ENCODE results near the gene AURKB.

The AURKB gene

GRCh38 chr17:8189041-8189710, 21.2 kb downstream of the AURKB start:
- H2AFZ ChIP-seq (ENCODE audit: low read depth, low read length), result peak overlapping the region; percentile 69
- no peaks in the 10 kb centered on the region for H3K27me3 ChIP-seq (ENCODE audit: insufficient read depth, low read length)
- H3K4me3 ChIP-seq (ENCODE audit: low read length), result peak overlapping the region; percentile 68
- no peaks in the 10 kb centered on the region for H3K36me3 ChIP-seq (ENCODE audit: insufficient read depth, low read length)
- H3K4me1 ChIP-seq (ENCODE audit: insufficient read depth, low read length), result peaks cover 22% of the 10 kb centered on the region
- H3K9me3 ChIP-seq (ENCODE audit: low read length), result no peaks in the 10 kb centered on the region

- H3K4me3 ChIP-seq (ENCODE audit: low read length), result peak overlapping the region; percentile 68
- H3K36me3 ChIP-seq (ENCODE audit: insufficient read depth, low read length), result no peaks in the 10 kb centered on the region
- H3K27me3 ChIP-seq (ENCODE audit: insufficient read depth, low read length), result no peaks in the 10 kb centered on the region
- H3K9me3 ChIP-seq (ENCODE audit: low read length), result no peaks in the 10 kb centered on the region
- peaks cover 22% of the 10 kb centered on the region for H3K4me1 ChIP-seq (ENCODE audit: insufficient read depth, low read length)
- no peak overlapping the region for H2AFZ ChIP-seq (ENCODE audit: low read depth, low read length)
Observed at GRCh38 chr17:8188263-8188839, 22.0 kb downstream of the AURKB start.

GRCh38 chr17:8187517-8188262, 22.7 kb downstream of the AURKB start:
- Histone ChIP-seq H3K27me3 (ENCODE audit: insufficient read depth, low read length) (no peaks in the 10 kb centered on the region), H3K4me1 (ENCODE audit: insufficient read depth, low read length) (peaks cover 22% of the 10 kb centered on the region), H3K36me3 (ENCODE audit: insufficient read depth, low read length) (no peaks in the 10 kb centered on the region)

GRCh38 chr17:8186787-8187516, 23.4 kb downstream of the AURKB start:
- peak overlapping the region; percentile 56 for H2AFZ ChIP-seq (ENCODE audit: low read depth, low read length)
- H3K4me1 ChIP-seq (ENCODE audit: insufficient read depth, low read length), result peaks cover 17% of the 10 kb centered on the region
- no peaks in the 10 kb centered on the region for H3K9me3 ChIP-seq (ENCODE audit: low read length)
- peak overlapping the region; percentile 65 for H3K4me3 ChIP-seq (ENCODE audit: low read length)
- no peaks in the 10 kb centered on the region for H3K36me3 ChIP-seq (ENCODE audit: insufficient read depth, low read length)
- no peaks in the 10 kb centered on the region for H3K27me3 ChIP-seq (ENCODE audit: insufficient read depth, low read length)

More at GRCh38 chr17:8187517-8188262, 22.7 kb downstream of the AURKB start:
- H2AFZ ChIP-seq (ENCODE audit: low read depth, low read length), result no peak overlapping the region
- peak overlapping the region; percentile 68 for H3K4me3 ChIP-seq (ENCODE audit: low read length)
- H3K9me3 ChIP-seq (ENCODE audit: low read length), result no peaks in the 10 kb centered on the region

- peak overlapping the region; percentile 56 for H2AFZ ChIP-seq (ENCODE audit: low read depth, low read length)
- H3K9me3 ChIP-seq (ENCODE audit: low read length), result no peaks in the 10 kb centered on the region
- H3K4me3 ChIP-seq (ENCODE audit: low read length), result peak overlapping the region; percentile 65
- no peaks in the 10 kb centered on the region for H3K36me3 ChIP-seq (ENCODE audit: insufficient read depth, low read length)
- no peaks in the 10 kb centered on the region for H3K27me3 ChIP-seq (ENCODE audit: insufficient read depth, low read length)
- peaks cover 17% of the 10 kb centered on the region for H3K4me1 ChIP-seq (ENCODE audit: insufficient read depth, low read length)
Observed at GRCh38 chr17:8186446-8186786, 24.0 kb downstream of the AURKB start.

- Histone ChIP-seq H3K4me3 (ENCODE audit: low read length) (peak overlapping the region; percentile 65), H3K36me3 (ENCODE audit: insufficient read depth, low read length) (no peaks in the 10 kb centered on the region), H3K4me1 (ENCODE audit: insufficient read depth, low read length) (peaks cover 17% of the 10 kb centered on the region), H3K9me3 (ENCODE audit: low read length) (no peaks in the 10 kb centered on the region), H3K27me3 (ENCODE audit: insufficient read depth, low read length) (no peaks in the 10 kb centered on the region), H2AFZ (ENCODE audit: low read depth, low read length) (peak overlapping the region; percentile 56)
Observed at GRCh38 chr17:8185582-8186445, 24.6 kb downstream of the AURKB start.

GRCh38 chr17:8176998-8177731, 33.2 kb downstream of the AURKB start:
- Histone ChIP-seq H3K4me1 (ENCODE audit: insufficient read depth, low read length) (peaks cover 23% of the 10 kb centered on the region), H3K36me3 (ENCODE audit: insufficient read depth, low read length) (no peaks in the 10 kb centered on the region), H2AFZ (ENCODE audit: low read depth, low read length) (peak overlapping the region; percentile 46), H3K27me3 (ENCODE audit: insufficient read depth, low read length) (no peaks in the 10 kb centered on the region), H3K4me3 (ENCODE audit: low read length) (peak overlapping the region; percentile 64), H3K9me3 (ENCODE audit: low read length) (no peaks in the 10 kb centered on the region)

GRCh38 chr17:8176197-8176940, 34.0 kb downstream of the AURKB start, which contains the start of gene TMEM107:
TMEM107 (minus strand) TSS chr17:8176380; CDS start chr17:8176286, 94 bp downstream.
- Histone ChIP-seq H3K9me3 (ENCODE audit: low read length) (no peaks in the 10 kb centered on the region), H3K36me3 (ENCODE audit: insufficient read depth, low read length) (no peaks in the 10 kb centered on the region), H2AFZ (ENCODE audit: low read depth, low read length) (peak within 1 kb of the TSS; percentile 46), H3K27me3 (ENCODE audit: insufficient read depth, low read length) (no peaks in the 10 kb centered on the region), H3K4me1 (ENCODE audit: insufficient read depth, low read length) (peaks cover 23% of the 10 kb centered on the region), H3K4me3 (ENCODE audit: low read length) (peak within 1 kb of the TSS; percentile 64)

GRCh38 chr17:8175795-8176196, 34.6 kb downstream of the AURKB start:
- H3K4me3 ChIP-seq (ENCODE audit: low read length), result peak overlapping the region; percentile 64
- H3K36me3 ChIP-seq (ENCODE audit: insufficient read depth, low read length), result no peaks in the 10 kb centered on the region
- no peaks in the 10 kb centered on the region for H3K27me3 ChIP-seq (ENCODE audit: insufficient read depth, low read length)
- no peaks in the 10 kb centered on the region for H3K9me3 ChIP-seq (ENCODE audit: low read length)
- H2AFZ ChIP-seq (ENCODE audit: low read depth, low read length), result peak overlapping the region; percentile 46
- peaks cover 23% of the 10 kb centered on the region for H3K4me1 ChIP-seq (ENCODE audit: insufficient read depth, low read length)

- Histone ChIP-seq H3K27me3 (ENCODE audit: insufficient read depth, low read length) (no peaks in the 10 kb centered on the region), H3K9me3 (ENCODE audit: low read length) (no peaks in the 10 kb centered on the region), H3K4me3 (ENCODE audit: low read length) (peak overlapping the region; percentile 60), H3K4me1 (ENCODE audit: insufficient read depth, low read length) (peaks cover 23% of the 10 kb centered on the region), H2AFZ (ENCODE audit: low read depth, low read length) (peak overlapping the region; percentile 72), H3K36me3 (ENCODE audit: insufficient read depth, low read length) (no peaks in the 10 kb centered on the region)
Observed at GRCh38 chr17:8173871-8174322, 36.5 kb downstream of the AURKB start.

All from neuron (in vitro differentiated cells).